ENCODE measurements around the gene ABR.

- TF ChIP-seq CTCF (IDR thresholded peaks at IDR 0.05; ENCODE audit: insufficient read depth, low read depth, low read length) (no peak), EZH2 (IDR thresholded peaks at IDR 0.05; ENCODE audit: insufficient read depth, low read length) (no peak)
Measured at GRCh38 chr17:1012823-1013728, 166.7 kb downstream of the ABR start.

Measured in astrocyte (in vitro differentiated cells and primary cell).